ENCODE data around the gene P4HB.

The P4HB gene

DNA sequence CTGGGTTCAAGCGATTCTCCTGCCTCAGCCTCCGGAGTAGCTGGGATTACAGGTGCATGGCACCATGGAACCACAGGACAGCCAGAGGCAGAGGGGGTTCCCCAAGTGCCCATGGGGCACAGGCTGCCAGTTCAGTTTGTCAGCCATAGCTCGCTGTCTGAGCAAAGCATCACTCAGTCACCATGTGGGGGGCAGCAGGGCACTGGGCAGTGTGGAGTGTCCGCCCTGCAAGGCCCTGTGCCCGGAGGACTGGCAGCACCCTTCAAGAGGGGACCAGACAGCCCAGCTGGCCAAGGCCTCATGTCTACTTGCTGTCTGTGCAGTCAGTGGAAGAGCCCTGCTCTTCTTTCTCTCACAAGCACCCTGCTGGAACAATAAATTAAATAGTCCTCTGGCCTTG is 24.6 kb upstream of the P4HB start:
- Mint-ChIP-seq H3K4me1 (peaks cover 29% of the 10 kb centered on the region), H3K4me3 (no peak overlapping the region), H3K27ac (no peak overlapping the region), H3K9me3 (no peaks in the 10 kb centered on the region), H3K36me3 (peaks cover 100% of the 10 kb centered on the region)
- ATAC-seq, result no peak
- DNase-seq (ENCODE audit: low spot score in 2 of 2), result no peak

- Mint-ChIP-seq H3K9me3 (no peaks in the 10 kb centered on the region), H3K4me1 (peaks cover 29% of the 10 kb centered on the region), H3K27ac (no peak overlapping the region), H3K36me3 (peaks cover 100% of the 10 kb centered on the region), H3K4me3 (no peak overlapping the region)
- DNase-seq (ENCODE audit: low spot score in 2 of 2), result no peak
- peak; percentile 34 for ATAC-seq
Observed at GRCh38 chr17:81884520-81884919, 24.2 kb upstream of the P4HB start.

DNA sequence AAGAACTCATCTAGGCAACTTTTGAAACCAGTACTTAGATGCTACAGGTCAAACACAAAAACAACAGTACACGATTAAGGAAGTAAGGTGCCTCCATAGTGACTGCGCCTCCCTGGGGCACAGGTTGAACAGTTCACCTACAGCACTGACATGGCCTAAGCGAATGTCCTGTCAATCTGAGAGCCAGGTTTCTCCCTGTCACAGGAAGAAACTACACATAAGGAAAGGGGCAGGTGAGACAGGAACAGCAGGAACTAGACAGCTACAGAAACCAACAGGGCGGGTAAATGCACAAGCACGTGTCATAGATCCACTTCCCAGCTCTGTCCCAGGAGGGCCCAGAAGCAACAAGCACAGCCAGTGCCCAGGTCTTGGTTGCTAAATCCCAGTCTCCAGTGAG is 18.8 kb upstream of the P4HB start:
- Mint-ChIP-seq H3K4me1 (no peaks in the 10 kb centered on the region), H3K36me3 (peaks cover 75% of the 10 kb centered on the region)

GRCh38 chr17:81878294-81878693 is 18.0 kb upstream of the P4HB start:
- Mint-ChIP-seq H3K4me1 (peaks cover under 1% of the 10 kb centered on the region), H3K4me3 (no peak overlapping the region), H3K27ac (no peak overlapping the region)

More for the DNA sequence above, 18.8 kb upstream of the P4HB start:
- no peak for ATAC-seq
- no peak overlapping the region for H3K27ac Mint-ChIP-seq
- no peak for DNase-seq (ENCODE audit: low spot score in 2 of 2)
- H3K4me3 Mint-ChIP-seq, result no peak overlapping the region
- H3K9me3 Mint-ChIP-seq, result no peaks in the 10 kb centered on the region

DNA sequence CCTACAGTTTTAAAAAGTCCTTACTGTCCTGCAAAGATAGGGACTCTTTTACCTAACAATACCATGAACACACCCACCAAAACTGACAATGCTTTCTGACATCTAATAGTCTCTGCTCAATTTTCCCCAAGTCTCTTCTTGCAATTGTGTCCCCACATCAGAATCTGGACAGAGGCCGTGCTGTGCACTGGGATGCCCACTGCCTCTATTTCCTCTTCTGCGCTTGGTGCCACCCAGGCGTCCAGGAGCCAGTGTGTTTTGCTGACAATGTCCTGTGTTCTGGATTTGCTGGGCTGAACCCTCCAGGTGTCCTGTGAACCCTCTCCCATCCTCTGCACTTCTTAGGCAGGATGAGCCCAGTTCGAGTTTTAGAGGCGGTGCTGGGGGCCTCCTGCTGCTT is 17.2 kb upstream of the P4HB start:
- no peak for DNase-seq (ENCODE audit: low spot score in 2 of 2)
- peaks cover 8% of the 10 kb centered on the region for H3K4me1 Mint-ChIP-seq
- H3K9me3 Mint-ChIP-seq, result no peaks in the 10 kb centered on the region
- H3K27ac Mint-ChIP-seq, result peak overlapping the region; percentile 72
- peaks cover 68% of the 10 kb centered on the region for H3K36me3 Mint-ChIP-seq
- ATAC-seq, result no peak
- H3K4me3 Mint-ChIP-seq, result no peak overlapping the region

More at GRCh38 chr17:81878294-81878693, 18.0 kb upstream of the P4HB start:
- no peak for DNase-seq (ENCODE audit: low spot score in 2 of 2)
- peaks cover 68% of the 10 kb centered on the region for H3K36me3 Mint-ChIP-seq
- no peaks in the 10 kb centered on the region for H3K9me3 Mint-ChIP-seq
- no peak for ATAC-seq

GRCh38 chr17:81871387-81872230 is 11.3 kb upstream of the P4HB start:
- DNase-seq (ENCODE audit: low spot score in 2 of 2) (peak; percentile 96 to 97), ATAC-seq (peak; percentile 5)
- Mint-ChIP-seq H3K9me3 (no peaks in the 10 kb centered on the region), H3K4me1 (peaks cover 47% of the 10 kb centered on the region), H3K36me3 (peaks cover 65% of the 10 kb centered on the region), H3K4me3 (peak overlapping the region; percentile 84), H3K27ac (peak overlapping the region; percentile 93)

DNA sequence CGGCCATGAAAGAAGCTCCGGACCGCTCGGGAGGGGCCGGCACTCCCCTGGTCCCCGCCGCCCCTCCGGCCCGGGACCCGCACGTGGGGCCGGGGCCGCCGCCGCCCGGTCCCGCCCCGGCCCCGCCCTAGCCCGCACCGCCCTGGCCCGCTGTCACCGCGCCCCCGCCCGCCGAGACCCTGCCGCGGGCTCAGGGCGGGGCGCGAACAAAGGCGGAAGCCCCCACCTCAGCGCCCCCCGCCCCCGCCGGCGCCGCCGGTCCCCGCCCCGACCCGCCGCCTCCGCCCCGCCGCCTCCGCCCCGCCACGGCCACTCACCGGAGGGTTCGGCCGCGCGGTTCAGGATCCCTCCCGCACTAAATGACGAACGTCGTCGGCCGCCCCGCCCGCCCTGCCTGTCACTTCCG is 10.6 kb upstream of the P4HB start, which contains the start of gene ARHGDIA:
Gene ARHGDIA (minus strand): TSS at position 357 of the 406 bp plus-strand sequence. CDS start 1,407 bp downstream, outside the sequence.
- ATAC-seq (peak; percentile 76), DNase-seq (ENCODE audit: low spot score in 2 of 2) (peak in 1 of 2 donors; percentile 60)
- Mint-ChIP-seq H3K4me1 (peaks cover 50% of the 10 kb centered on the region), H3K27ac (peak within 1 kb of the TSS; percentile 96), H3K4me3 (peak within 1 kb of the TSS; percentile 84), H3K36me3 (peaks cover 71% of the 10 kb centered on the region), H3K9me3 (no peaks in the 10 kb centered on the region)

DNA sequence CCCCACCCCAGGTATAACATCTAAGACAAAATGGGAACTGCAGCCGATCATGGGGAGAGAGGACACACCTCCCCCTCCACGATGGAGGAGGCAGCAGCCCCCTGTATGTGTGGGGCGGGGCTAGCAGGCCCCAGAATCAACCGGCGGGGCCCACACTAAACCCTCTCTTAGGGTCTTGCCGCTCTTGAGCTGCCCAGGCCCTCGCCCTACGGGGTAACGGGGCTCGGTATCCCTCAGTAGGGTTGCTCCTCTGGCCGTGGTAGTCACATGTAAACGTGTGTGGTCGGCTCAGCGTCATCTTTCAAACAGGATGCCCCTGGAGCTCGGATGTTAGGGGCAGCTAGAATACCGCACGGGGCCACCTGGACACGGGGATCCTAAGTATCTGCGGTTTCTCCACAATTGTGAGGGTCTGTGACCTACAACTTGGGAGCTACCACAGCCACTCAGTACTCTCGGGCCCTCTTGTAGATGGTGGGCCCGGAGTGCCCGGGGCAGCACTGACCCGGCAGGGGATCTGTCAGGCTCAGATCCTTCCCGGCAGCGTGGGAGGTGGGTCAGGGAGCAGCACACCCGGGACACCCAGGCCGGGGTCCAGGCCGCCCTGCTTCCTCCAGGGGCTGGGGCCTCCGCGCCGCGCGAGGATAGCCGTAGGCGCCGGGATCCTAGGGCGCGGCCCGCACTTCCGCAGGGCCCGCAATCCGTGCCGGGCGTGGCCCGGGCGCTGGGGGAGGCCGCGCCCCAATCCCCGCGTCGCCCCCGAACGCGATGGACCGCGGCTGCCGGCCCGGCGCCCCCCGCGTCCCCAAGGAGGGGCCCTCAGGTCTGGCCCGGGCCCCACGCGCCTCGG is 10.0 kb upstream of the P4HB start:
- Mint-ChIP-seq H3K4me1 (peaks cover 55% of the 10 kb centered on the region), H3K9me3 (no peaks in the 10 kb centered on the region), H3K27ac (peak overlapping the region; percentile 96), H3K4me3 (peak overlapping the region; percentile 84), H3K36me3 (peaks cover 78% of the 10 kb centered on the region)
- ATAC-seq (peak; percentile 49), DNase-seq (ENCODE audit: low spot score in 2 of 2) (peak; percentile 27 to 78)

- H3K27ac Mint-ChIP-seq, result peak overlapping the region; percentile 96
- peak overlapping the region; percentile 84 for H3K4me3 Mint-ChIP-seq
- H3K9me3 Mint-ChIP-seq, result no peaks in the 10 kb centered on the region
- ATAC-seq, result peak; percentile 22
- peak; percentile 60 to 85 for DNase-seq (ENCODE audit: low spot score in 2 of 2)
- H3K4me1 Mint-ChIP-seq, result peaks cover 57% of the 10 kb centered on the region
- peaks cover 86% of the 10 kb centered on the region for H3K36me3 Mint-ChIP-seq
Observed at GRCh38 chr17:81869221-81870130, 9.1 kb upstream of the P4HB start.

DNA sequence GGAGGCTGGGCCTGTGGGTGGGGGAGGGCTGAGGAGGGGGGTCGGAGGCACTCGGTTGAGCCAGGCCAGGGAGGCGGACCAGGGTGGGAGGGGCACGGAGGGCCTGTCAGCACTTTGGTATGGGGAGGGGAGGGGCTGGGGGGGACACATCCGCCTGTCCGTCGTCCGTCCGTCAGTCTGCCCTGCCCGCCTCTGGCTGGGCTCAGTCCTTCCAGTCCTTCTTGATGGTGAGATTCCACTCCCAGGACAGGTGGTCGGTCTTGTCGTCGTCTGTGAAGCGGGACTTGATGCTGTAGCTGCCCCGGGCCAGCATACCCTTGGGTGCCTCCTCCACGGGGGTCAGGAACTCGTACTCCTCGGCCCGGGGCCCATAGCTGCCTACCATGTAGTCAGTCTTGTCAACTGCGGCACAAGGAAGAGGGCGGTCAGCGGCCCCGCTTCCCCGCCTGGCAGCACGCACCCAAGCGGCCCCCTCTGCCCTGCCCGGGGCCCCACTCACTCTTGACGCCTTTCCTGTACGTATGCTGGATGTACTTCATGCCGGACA is 8.4 kb upstream of the P4HB start:
- ATAC-seq (no peak), DNase-seq (ENCODE audit: low spot score in 2 of 2) (no peak)
- H3K9me3 Mint-ChIP-seq, result no peaks in the 10 kb centered on the region
- H3K4me3 Mint-ChIP-seq, result peak overlapping the region; percentile 84
- H3K4me1 Mint-ChIP-seq, result peaks cover 64% of the 10 kb centered on the region
- H3K36me3 Mint-ChIP-seq, result peaks cover 94% of the 10 kb centered on the region
- H3K27ac Mint-ChIP-seq, result peak overlapping the region; percentile 96

DNA sequence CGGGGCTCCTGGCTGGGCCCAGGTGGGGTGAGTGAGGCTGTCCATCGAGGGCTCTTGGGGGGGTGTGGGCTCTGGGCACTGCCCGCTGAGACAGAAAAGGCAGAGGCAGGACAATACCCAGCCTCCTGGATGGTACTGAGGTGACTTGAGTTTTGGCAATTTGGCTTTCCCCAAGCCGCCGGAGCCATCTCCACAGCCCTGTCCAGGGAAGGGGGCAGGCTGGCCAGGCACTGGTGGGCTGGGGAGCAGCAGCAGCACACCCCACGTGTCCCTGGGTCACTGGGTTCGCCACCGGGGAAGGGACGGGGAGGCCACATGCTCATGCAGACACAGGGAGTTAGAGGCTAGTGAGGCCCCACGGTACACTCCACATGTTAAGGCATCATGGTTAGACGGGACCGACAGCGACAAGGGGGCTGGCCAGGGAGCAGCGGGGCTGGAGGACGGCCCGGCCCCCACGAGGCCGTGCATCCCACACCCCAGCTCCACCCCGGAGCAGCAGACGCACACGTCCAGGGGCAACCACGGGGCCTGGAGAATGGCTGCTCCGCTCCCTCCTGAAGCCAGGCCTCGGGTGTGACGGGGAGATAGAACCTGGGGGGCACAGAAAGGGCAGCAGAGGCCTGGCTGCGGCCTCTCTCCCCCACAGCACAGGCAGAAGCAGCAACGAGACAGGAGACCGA is 7.8 kb upstream of the P4HB start:
- H3K36me3 Mint-ChIP-seq, result peaks cover 97% of the 10 kb centered on the region
- peak overlapping the region; percentile 96 for H3K27ac Mint-ChIP-seq
- peak in 1 of 2 donors; percentile 59 for DNase-seq (ENCODE audit: low spot score in 2 of 2)
- H3K4me3 Mint-ChIP-seq, result peak overlapping the region; percentile 84
- no peak for ATAC-seq
- no peaks in the 10 kb centered on the region for H3K9me3 Mint-ChIP-seq
- peaks cover 68% of the 10 kb centered on the region for H3K4me1 Mint-ChIP-seq

- Mint-ChIP-seq H3K36me3 (peaks cover 97% of the 10 kb centered on the region), H3K9me3 (no peaks in the 10 kb centered on the region), H3K4me1 (peaks cover 68% of the 10 kb centered on the region), H3K4me3 (peak overlapping the region; percentile 84), H3K27ac (peak overlapping the region; percentile 96)
- DNase-seq (ENCODE audit: low spot score in 2 of 2) (peak in 1 of 2 donors; percentile 63), ATAC-seq (no peak)
Observed at GRCh38 chr17:81867170-81867990, 7.0 kb upstream of the P4HB start.

DNA sequence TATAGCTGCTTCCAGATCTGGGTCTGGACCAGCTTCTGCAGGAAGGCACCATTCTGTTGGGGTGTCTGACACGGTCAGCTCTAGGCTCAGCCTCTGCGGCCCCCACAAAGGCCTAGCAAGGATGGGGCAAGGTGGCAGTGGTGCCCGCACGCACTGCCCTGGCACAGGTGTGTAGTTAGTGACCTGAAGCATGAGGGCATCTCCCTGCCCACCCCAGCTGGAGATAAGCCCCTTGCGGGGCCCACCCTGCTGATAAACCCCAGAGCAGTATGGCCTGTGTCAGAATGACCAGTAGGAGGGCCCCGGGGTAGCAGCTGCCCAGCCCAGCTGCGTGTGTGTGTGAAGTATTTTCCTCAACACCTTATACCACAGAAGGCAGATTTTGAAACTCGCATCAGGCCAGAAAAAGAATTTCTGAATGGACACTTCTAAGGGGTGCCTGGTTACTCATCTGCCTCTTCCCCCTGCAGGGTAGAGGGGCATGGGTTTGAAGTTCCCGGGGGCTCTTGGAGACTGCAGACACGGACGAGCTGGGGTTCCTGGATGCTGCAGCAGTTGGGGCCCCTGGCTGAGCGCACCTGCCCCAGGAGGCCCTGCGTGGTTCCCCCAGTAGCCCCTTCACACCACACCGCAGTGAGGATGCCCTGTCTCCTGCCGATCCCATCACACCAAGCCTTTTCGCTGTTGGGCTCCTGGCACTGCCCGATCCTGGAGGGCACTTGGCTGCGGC is 6.3 kb upstream of the P4HB start:
- H3K36me3 Mint-ChIP-seq, result peaks cover 92% of the 10 kb centered on the region
- peak overlapping the region; percentile 96 for H3K27ac Mint-ChIP-seq
- DNase-seq (ENCODE audit: low spot score in 2 of 2) (peak in 1 of 2 donors; percentile 60), ATAC-seq (no peak)
- H3K9me3 Mint-ChIP-seq, result no peaks in the 10 kb centered on the region
- peak overlapping the region; percentile 84 for H3K4me3 Mint-ChIP-seq
- peaks cover 68% of the 10 kb centered on the region for H3K4me1 Mint-ChIP-seq

Measured in stimulated activated effector memory CD8-positive, alpha-beta T cell treated with anti-CD3 and anti-CD28 coated beads, Interleukin-12 subunit alpha, Interleukin-12 subunit beta, amount 100 ng/mL, for 72 hours (primary cell).